Stomach (tissue), 4 donors: ENCODE measurements around the gene TMPRSS4.

Source experiments
- CTCF ChIP-seq, 7 experiments: fragments of 450-650 bp in 4 of 7; fragments of 200-600 bp in 3 of 7; sonication (generic) in 3 of 7; IDR thresholded peaks; one replicate each; pipeline ENCODE4 v1.5.1; 2016 to 2019; ENCODE audit warnings: antibody characterized with exemption in 7 of 7, control low read depth in 2 of 7, mild to moderate bottlenecking in 1 of 7
- EP300 ChIP-seq: sonication (generic); formaldehyde crosslinking; IDR thresholded peaks from one replicate; pipeline ENCODE4 v1.6.1; 2017; ENCODE audit warnings: antibody characterized with exemption
- POLR2A ChIP-seq, 4 donors: fragments of 450-650 bp; IDR thresholded peaks; one replicate each; pipeline ENCODE4 v1.6.1; 2016; ENCODE audit warnings: antibody characterized with exemption in 4 of 4, control low read depth in 2 of 4, mild to moderate bottlenecking in 1 of 4, moderate library complexity in 1 of 4
- POLR2AphosphoS5 ChIP-seq, 3 donors: sonication (generic); formaldehyde crosslinking; IDR thresholded peaks; one replicate each; pipeline ENCODE4 v1.6.1; 2016; ENCODE audit warnings: antibody characterized with exemption in 3 of 3

- TF ChIP-seq CTCF (IDR thresholded peaks at IDR 0.05) (no peak), EP300 (no peak), POLR2A (IDR thresholded peaks at IDR 0.05) (no peak), POLR2AphosphoS5 (IDR thresholded peaks at IDR 0.05) (no peak)
These were observed 25.0 kb upstream of the TMPRSS4 start for GRCh38 chr11:118051611-118052461.
